ENCODE measurements around the gene KMT2E. TPM values are rescaled to one million over a fixed set of nuclear protein-coding genes. Genes with fewer than 3 reads are reported as not detected.
A peak's percentile ranks its signal among the peaks of the same experiment; 100 is the strongest.

KMT2E gene
- total RNA-seq, 1 donor from 2014 or later = 43.0 TPM

DNA sequence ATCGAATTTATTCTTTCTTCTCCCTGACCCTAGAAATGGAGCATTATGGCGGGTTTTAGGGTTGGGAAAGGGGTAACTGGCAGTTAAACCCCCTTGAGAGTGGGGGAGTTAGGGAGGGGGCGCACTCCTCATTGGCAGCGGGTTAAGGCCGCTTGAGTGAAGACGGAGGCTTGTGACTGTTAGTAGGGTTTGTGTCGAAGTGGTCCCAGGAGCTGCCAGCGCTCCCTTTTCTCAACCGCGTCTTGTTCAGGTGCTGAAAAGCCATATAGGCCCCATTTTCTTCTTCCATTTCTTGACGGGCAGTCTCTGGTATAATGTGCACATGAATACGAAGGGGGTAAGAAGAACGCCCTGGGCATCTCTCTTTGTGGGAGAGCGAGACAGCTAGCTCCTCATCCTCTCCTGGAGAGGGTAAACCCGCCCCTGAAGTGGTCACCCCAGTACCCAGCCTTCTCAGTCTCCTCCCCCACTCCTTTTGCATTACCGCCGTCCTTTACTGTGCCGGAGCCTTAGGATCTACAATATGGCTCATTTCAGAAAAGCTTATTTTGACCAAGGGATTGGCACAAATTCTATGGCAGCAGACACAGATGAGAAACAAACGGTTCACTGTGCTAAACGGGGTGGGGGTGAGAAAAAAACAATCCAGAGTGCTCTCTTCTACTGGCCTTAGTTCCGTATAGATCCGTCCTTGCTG lies 836 bp downstream of the KMT2E start:
- TF ChIP-seq, protein P1, sequence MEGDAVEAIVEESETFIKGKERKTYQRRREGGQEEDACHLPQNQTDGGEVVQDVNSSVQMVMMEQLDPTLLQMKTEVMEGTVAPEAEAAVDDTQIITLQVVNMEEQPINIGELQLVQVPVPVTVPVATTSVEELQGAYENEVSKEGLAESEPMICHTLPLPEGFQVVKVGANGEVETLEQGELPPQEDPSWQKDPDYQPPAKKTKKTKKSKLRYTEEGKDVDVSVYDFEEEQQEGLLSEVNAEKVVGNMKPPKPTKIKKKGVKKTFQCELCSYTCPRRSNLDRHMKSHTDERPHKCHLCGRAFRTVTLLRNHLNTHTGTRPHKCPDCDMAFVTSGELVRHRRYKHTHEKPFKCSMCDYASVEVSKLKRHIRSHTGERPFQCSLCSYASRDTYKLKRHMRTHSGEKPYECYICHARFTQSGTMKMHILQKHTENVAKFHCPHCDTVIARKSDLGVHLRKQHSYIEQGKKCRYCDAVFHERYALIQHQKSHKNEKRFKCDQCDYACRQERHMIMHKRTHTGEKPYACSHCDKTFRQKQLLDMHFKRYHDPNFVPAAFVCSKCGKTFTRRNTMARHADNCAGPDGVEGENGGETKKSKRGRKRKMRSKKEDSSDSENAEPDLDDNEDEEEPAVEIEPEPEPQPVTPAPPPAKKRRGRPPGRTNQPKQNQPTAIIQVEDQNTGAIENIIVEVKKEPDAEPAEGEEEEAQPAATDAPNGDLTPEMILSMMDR (IDR thresholded peaks at IDR 0.05) = no peak
- H3K9me3 ChIP-seq = no peaks in the 10 kb centered on the region
- no peaks in the 10 kb centered on the region for H3K27me3 ChIP-seq
- intact Hi-C loops (cut with DNase I) = loop anchor here (1.0 to 5.0 kb wide), 2 partner anchors 32 to 93 kb away; no protein-coding TSS in a partner anchor
- peak in 1 of 2 donors; percentile 74 for DNase-seq (ENCODE audit: low spot score in 2 of 2)
- H3K36me3 ChIP-seq = no peaks in the 10 kb centered on the region
- H3K4me3 ChIP-seq = peak overlapping the region; percentile 83 to 98
- H3K27ac ChIP-seq = peak overlapping the region; percentile 97 to 100
- peaks cover 0 to 5% of the 10 kb centered on the region in 2 donors for H3K4me1 ChIP-seq

DNA sequence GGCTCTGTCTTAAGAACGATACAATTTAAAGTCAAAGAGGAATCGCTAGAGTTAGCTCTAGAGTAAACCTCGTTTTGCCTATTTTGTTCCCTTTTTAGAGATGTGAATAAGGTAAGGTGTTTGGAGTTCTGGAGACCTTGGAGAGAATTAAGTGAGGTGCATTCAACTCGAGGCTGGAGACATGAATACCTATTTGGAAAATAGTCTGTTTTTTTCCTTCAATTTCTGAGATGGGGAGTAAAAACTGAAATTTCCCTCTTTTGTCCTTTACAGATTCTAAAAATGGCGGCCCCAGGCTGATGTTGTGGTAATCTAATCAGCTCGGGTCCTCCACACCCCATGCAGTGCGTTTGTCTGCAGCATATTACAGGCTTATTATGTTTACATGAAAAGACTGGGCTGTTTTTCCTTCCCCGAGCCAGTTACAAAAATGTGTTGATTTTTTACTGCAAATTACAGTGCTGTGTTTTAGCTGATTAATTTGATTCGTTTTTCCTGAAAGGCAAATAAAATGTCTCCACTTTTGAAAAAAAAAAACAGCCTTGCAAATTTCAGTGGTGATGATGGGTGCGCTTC lies 1.5 kb downstream of the KMT2E start:
- no peaks in the 10 kb centered on the region for H3K36me3 ChIP-seq
- H3K9me3 ChIP-seq = no peaks in the 10 kb centered on the region
- TF ChIP-seq, protein P1 (IDR thresholded peaks at IDR 0.05) = no peak
- peak overlapping the region; percentile 83 to 98 for H3K4me3 ChIP-seq
- H3K4me1 ChIP-seq = peaks cover 0 to 10% of the 10 kb centered on the region in 2 donors
- no peak for DNase-seq (ENCODE audit: low spot score in 2 of 2)
- peak overlapping the region; percentile 97 to 100 for H3K27ac ChIP-seq
- intact Hi-C loops (cut with DNase I) = loop anchor here (5.0 kb wide), 1 partner anchor 93 kb away; no protein-coding TSS in a partner anchor
- no peaks in the 10 kb centered on the region for H3K27me3 ChIP-seq

DNA sequence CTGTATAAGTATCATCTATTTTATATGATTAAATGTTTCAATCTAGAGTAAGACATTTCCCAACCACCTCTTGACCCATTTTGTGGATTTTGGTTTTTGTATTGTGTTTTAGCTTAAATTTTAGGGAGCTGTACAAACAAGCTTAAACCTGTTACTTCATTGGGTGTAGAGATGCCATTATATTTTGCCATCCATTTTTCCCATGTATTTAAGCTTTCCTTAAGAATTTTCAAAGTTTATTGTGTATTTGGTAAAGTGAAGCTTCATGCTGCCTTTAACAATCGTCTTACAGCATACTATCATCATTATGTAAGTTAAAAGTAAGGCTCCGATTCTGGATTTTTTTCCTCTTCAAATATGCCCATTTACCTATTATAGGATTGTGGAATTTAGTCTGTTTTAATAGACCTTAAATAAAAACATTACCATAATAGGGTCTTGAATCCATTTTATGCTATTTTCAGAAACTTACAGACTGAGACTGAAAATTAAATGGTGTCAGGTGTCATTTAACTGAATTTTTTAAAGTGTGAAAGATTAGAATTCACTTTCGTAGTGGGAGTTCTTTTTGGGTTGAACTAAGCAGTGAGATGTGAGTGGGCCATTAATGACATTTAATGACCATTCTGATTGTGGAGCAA lies 2.2 kb downstream of the KMT2E start:
- peaks cover 0 to 17% of the 10 kb centered on the region in 2 donors for H3K4me1 ChIP-seq
- DNase-seq (ENCODE audit: low spot score in 2 of 2) = no peak
- no peaks in the 10 kb centered on the region for H3K9me3 ChIP-seq
- H3K27ac ChIP-seq = peak overlapping the region; percentile 97 to 100
- intact Hi-C loops (cut with DNase I) = loop anchor here (5.0 kb wide), 1 partner anchor 94 kb away; no protein-coding TSS in a partner anchor
- TF ChIP-seq, protein P1 (IDR thresholded peaks at IDR 0.05) = no peak
- H3K4me3 ChIP-seq = peak overlapping the region; percentile 83 to 98
- no peaks in the 10 kb centered on the region for H3K27me3 ChIP-seq
- H3K36me3 ChIP-seq = no peaks in the 10 kb centered on the region

DNA sequence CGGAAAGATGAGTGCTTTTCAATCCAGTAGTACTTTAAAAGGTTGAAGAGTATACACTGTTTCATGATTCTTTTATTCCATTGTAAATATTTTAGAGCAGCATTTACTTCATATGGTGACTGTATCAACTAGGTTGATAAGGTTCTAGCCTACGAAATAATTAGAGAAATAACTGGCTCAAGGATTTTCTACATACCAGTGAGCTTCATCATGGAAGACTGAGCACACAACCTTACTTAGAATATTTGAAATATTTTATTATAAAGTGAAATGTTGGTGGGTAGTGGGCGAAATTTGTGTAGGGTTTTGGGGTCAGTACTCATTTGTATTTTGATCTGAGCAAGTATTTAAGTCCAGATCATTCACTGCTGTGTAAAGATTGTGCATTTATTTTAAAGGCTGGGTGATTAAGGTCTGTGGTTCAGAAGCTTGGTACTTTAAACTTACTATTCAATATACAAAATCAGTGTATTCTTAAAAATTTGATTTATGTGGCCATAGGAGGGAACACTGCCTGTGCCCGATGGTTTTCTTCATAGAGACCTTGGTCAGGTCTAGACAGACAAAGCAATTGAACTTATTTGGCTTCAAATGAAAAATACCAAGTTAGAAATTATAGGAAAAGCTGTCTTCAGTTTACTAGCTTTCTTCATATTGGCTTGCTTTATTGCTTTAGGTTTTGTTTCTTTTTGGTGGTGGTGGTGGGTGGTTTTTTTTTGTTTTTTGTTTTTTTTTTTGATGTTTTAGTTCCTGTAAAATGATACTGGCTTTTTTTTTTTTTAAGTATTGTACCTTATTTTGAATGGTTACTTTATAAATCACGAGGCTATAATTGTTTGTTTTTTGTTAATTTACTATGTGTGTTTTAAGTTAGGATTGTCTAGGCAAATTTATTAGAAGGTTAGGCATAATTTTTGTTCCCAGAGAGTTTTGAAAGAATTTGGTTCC lies 3.0 kb downstream of the KMT2E start:
- Histone ChIP-seq H3K27me3 (no peaks in the 10 kb centered on the region), H3K4me1 (peaks cover 0 to 22% of the 10 kb centered on the region in 2 donors), H3K36me3 (no peaks in the 10 kb centered on the region), H3K27ac (peak overlapping the region; percentile 97 to 100), H3K4me3 (peak overlapping the region; percentile 83 to 98), H3K9me3 (no peaks in the 10 kb centered on the region)
- TF ChIP-seq, protein P1 (IDR thresholded peaks at IDR 0.05) = no peak
- DNase-seq (ENCODE audit: low spot score in 2 of 2) = no peak
- intact Hi-C loops (cut with DNase I) = loop anchor here (5.0 kb wide), 1 partner anchor 95 kb away; no protein-coding TSS in a partner anchor
